ES-I3 (cell line): ENCODE data around the gene ADRA2A.

Source experiments
- H3K36me3 ChIP-seq: 2 replicates; pipeline ENCODE4 v1.6.1; 2013; ENCODE audit warnings: mild to moderate bottlenecking, low read length, control low read depth, moderate library complexity; ENCODE audit not compliant: insufficient read depth
- H3K4me1 ChIP-seq: 2 replicates; pipeline ENCODE4 v1.6.1; 2013; ENCODE audit warnings: mild to moderate bottlenecking, control low read depth, low read length; ENCODE audit not compliant: insufficient read depth
- H3K9ac ChIP-seq: 2 replicates; pipeline ENCODE4 v1.6.1; 2013; ENCODE audit warnings: low read depth, mild to moderate bottlenecking, low read length, moderate library complexity
- H3K9me3 ChIP-seq: 2 replicates; pipeline ENCODE4 v1.6.1; 2013; ENCODE audit warnings: mild to moderate bottlenecking, low read length, moderate library complexity; ENCODE audit not compliant: control insufficient read depth, insufficient read depth

The ADRA2A gene

GRCh38 chr10:111127081-111127848 lies 50.4 kb downstream of the ADRA2A start:
- Histone ChIP-seq H3K9me3 (no peaks in the 10 kb centered on the region), H3K36me3 (no peaks in the 10 kb centered on the region), H3K4me1 (peaks cover 6% of the 10 kb centered on the region), H3K9ac (no peak overlapping the region)

- Histone ChIP-seq H3K9me3 (no peaks in the 10 kb centered on the region), H3K9ac (no peak overlapping the region), H3K4me1 (peaks cover 6% of the 10 kb centered on the region), H3K36me3 (no peaks in the 10 kb centered on the region)
Measured at GRCh38 chr10:111128331-111129180, 51.7 kb downstream of the ADRA2A start.

- no peak overlapping the region for H3K9ac ChIP-seq
- H3K9me3 ChIP-seq, result no peaks in the 10 kb centered on the region
- peaks cover 6% of the 10 kb centered on the region for H3K4me1 ChIP-seq
- no peaks in the 10 kb centered on the region for H3K36me3 ChIP-seq
Measured at GRCh38 chr10:111129363-111129762, 52.5 kb downstream of the ADRA2A start.

- Histone ChIP-seq H3K9ac (no peak overlapping the region), H3K36me3 (no peaks in the 10 kb centered on the region), H3K4me1 (peaks cover 6% of the 10 kb centered on the region), H3K9me3 (no peaks in the 10 kb centered on the region)
Measured at GRCh38 chr10:111130471-111130870, 53.6 kb downstream of the ADRA2A start.
